Tibial artery (tissue), 4 donors: ENCODE measurements around the gene CCS.

Experiments
- DNase-seq, 2 donors: peaks; one replicate each; pipeline ENCODE4 v3.0.0-alpha.2; 2019
- H3K27ac ChIP-seq, 2 donors: fragments of 200-600 bp; sonication (generic) in 1 of 2; 1 replicate in 1 of 2; 2 replicates in 1 of 2; pipeline ENCODE4 v1.5.1; 2018 to 2019; ENCODE audit warnings: mild to moderate bottlenecking in 1 of 2
- H3K27me3 ChIP-seq, 2 donors: fragments of 200-600 bp; sonication (generic) in 1 of 2; one replicate each; pipeline versions ENCODE4 v1.5.1 to v1.6.0; 2016 to 2019
- H3K36me3 ChIP-seq, 3 donors: fragments of 200-600 bp; sonication (generic) in 2 of 3; one replicate each; pipeline ENCODE4 v1.5.1; 2016 to 2019; ENCODE audit warnings: mild to moderate bottlenecking in 2 of 3
- H3K4me1 ChIP-seq, 4 donors: fragments of 200-600 bp; sonication (generic) in 2 of 4; 1 replicate in 3 of 4; 2 replicates in 1 of 4; pipeline ENCODE4 v1.5.1; 2016 to 2019
- H3K4me3 ChIP-seq, 2 donors: fragments of 200-600 bp; sonication (generic) in 1 of 2; 1 replicate in 1 of 2; 2 replicates in 1 of 2; pipeline ENCODE4 v1.5.1; 2018 to 2019; ENCODE audit warnings: mild to moderate bottlenecking in 2 of 2
- H3K9me3 ChIP-seq, 3 donors: fragments of 200-600 bp; sonication (generic) in 1 of 3; one replicate each; pipeline ENCODE4 v1.5.1; 2016 to 2019
- intact Hi-C: fragments of 100-400 bp; cut with DNase I; formaldehyde crosslinking; loops from one replicate; pipeline ENCODE4 v1.15.0; 2023; ENCODE audit warnings: low total_unique reads
- TF ChIP-seq, protein P1 (sequence below), 2 experiments: fragments of 200-600 bp in 1 of 2; fragments of 450-650 bp in 1 of 2; IDR thresholded peaks; one replicate each; pipeline ENCODE4 v1.5.1; 2017 to 2019; ENCODE audit warnings: antibody characterized with exemption in 2 of 2, mild to moderate bottlenecking in 1 of 2, moderate library complexity in 1 of 2

CCS gene

DNA sequence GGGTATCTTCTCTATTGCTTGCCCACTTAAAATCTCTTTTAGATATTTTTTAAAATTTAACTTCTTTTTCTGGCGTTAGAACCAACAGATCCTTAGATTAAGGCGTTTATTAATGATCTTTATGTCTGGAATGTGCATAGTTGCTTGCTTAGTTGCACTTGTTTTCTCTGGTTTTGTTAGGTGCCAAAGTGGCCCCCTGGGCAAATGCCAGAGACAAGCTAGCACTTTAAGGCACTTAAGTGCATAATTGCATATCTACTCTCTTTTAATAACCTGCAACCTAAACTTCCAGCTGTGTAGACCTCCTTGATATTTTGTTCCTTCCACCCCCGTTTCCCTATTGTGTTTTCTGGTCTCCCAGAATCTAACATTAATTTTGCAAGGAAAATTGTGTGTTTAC is 48.8 kb downstream of the CCS start:
- DNase-seq: no peak
- H3K4me3 ChIP-seq: peak overlapping the region; percentile 16 to 80
- H3K9me3 ChIP-seq: no peaks in the 10 kb centered on the region
- H3K36me3 ChIP-seq: peaks cover 34 to 56% (median 52%) of the 10 kb centered on the region in 3 donors
- intact Hi-C loops: no loop called here
- TF ChIP-seq, protein P1, sequence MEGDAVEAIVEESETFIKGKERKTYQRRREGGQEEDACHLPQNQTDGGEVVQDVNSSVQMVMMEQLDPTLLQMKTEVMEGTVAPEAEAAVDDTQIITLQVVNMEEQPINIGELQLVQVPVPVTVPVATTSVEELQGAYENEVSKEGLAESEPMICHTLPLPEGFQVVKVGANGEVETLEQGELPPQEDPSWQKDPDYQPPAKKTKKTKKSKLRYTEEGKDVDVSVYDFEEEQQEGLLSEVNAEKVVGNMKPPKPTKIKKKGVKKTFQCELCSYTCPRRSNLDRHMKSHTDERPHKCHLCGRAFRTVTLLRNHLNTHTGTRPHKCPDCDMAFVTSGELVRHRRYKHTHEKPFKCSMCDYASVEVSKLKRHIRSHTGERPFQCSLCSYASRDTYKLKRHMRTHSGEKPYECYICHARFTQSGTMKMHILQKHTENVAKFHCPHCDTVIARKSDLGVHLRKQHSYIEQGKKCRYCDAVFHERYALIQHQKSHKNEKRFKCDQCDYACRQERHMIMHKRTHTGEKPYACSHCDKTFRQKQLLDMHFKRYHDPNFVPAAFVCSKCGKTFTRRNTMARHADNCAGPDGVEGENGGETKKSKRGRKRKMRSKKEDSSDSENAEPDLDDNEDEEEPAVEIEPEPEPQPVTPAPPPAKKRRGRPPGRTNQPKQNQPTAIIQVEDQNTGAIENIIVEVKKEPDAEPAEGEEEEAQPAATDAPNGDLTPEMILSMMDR (IDR thresholded peaks at IDR 0.05): no peak
- H3K27ac ChIP-seq: peak overlapping the region; percentile 6 to 93
- peaks cover 4 to 90% (median 70%) of the 10 kb centered on the region in 4 donors for H3K4me1 ChIP-seq
- no peaks in the 10 kb centered on the region for H3K27me3 ChIP-seq

DNA sequence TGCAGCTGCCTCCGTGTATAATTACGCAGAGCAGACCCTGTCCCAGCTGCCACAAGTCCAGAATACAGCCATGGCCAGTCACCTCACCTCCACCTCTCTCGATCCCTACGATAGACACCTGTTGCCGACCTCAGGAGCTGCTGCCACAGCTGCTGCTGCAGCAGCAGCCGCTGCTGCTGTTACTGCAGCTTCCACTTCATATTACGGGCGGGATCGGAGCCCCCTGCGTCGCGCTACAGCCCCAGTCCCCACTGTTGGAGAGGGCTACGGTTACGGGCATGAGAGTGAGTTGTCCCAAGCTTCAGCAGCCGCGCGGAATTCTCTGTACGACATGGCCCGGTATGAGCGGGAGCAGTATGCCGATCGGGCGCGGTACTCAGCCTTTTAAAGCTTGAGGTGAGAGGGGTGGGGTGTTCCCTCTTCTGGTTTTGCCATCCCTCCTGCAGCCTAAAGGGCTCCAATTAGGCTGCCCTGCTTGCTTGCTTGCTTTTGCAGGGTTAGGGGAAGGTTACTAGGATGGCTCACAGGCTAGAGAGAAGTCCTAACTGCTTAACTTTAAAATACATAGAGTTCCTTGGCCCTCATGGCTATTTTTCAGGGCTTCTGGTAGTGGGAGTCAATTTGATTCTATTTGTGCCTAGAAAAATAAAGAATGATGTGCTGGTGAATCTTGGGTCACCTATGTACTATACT is 50.9 kb downstream of the CCS start:
- H3K9me3 ChIP-seq: no peaks in the 10 kb centered on the region
- H3K27ac ChIP-seq: no peak overlapping the region
- TF ChIP-seq, protein P1 (IDR thresholded peaks at IDR 0.05): no peak
- no peak for DNase-seq
- H3K36me3 ChIP-seq: peaks cover 49 to 75% (median 71%) of the 10 kb centered on the region in 3 donors
- H3K27me3 ChIP-seq: no peaks in the 10 kb centered on the region
- peak overlapping the region in 1 of 2 donors; percentile 80 for H3K4me3 ChIP-seq
- peaks cover 0 to 86% (median 61%) of the 10 kb centered on the region in 4 donors for H3K4me1 ChIP-seq
- intact Hi-C loops: no loop called here

DNA sequence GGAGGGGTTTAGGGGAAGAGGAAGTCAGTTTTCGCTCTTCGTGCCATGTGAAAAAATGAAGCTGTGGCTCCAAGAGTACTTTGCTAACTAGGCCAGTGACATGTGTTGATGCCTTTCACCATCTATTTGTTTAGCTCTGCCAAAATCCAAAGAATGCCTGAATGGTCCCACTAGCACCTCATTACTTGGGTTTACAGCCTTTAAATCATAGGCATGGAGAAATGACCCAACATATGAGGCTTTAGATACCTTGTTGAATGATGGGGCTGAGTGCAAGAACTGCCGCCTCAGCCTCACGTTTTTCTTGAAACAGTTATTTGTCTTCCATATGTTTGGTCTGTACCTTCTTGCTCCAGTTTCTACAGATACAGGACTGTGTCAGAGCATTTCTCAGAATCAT is 53.8 kb downstream of the CCS start:
- H3K36me3 ChIP-seq: peaks cover 59 to 91% (median 74%) of the 10 kb centered on the region in 3 donors
- no peak overlapping the region for H3K4me3 ChIP-seq
- TF ChIP-seq, protein P1 (IDR thresholded peaks at IDR 0.05): no peak
- H3K4me1 ChIP-seq: peaks cover 0 to 58% (median 39%) of the 10 kb centered on the region in 4 donors
- no peaks in the 10 kb centered on the region for H3K9me3 ChIP-seq
- intact Hi-C loops: no loop called here
- no peak overlapping the region for H3K27ac ChIP-seq
- DNase-seq: no peak
- no peaks in the 10 kb centered on the region for H3K27me3 ChIP-seq

DNA sequence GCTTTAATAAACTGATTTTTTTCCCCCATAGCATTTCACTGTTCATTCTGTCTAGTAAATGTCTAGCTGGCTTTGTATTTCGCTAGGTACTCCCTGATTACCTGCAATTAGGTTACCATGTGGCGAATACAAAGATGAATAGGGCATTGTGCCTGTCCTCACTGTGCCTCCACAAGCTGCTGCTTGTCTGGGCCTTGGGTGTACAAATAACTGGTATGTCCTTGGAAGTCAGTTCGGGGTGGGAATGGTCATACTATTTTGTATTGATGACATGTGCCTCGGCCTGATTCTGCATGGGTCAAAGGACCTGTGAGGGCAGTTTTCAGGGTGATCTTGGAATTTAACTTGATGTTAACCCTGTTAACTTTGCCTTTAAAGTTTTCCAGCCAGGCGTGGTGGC is 56.9 kb downstream of the CCS start:
- peaks cover 0 to 27% (median 14%) of the 10 kb centered on the region in 4 donors for H3K4me1 ChIP-seq
- TF ChIP-seq, protein P1 (IDR thresholded peaks at IDR 0.05): no peak
- no peak overlapping the region for H3K27ac ChIP-seq
- intact Hi-C loops: no loop called here
- DNase-seq: no peak
- H3K9me3 ChIP-seq: no peaks in the 10 kb centered on the region
- no peaks in the 10 kb centered on the region for H3K27me3 ChIP-seq
- peaks cover 51 to 89% (median 70%) of the 10 kb centered on the region in 3 donors for H3K36me3 ChIP-seq
- no peak overlapping the region for H3K4me3 ChIP-seq

DNA sequence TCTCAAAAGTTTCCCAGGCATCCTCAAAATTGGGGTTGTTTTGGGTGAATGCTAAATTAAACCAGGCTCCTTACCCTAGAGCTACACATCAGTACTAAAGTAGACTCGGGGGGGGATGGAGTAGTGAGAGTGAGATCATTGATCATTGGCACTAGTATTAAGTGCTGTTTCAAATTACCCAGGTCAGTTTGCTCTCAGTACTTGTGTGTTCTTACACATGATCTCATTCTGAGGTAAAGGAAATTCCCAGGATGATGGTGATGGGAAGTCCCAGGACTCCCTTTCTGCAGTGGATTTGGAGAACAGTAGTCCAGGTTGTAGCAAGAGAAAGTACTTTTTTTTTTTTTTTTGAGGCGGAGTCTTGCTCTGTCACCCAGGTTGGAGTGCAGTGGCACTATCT is 58.0 kb downstream of the CCS start:
- H3K27me3 ChIP-seq: no peaks in the 10 kb centered on the region
- H3K27ac ChIP-seq: no peak overlapping the region
- H3K36me3 ChIP-seq: peaks cover 46 to 89% (median 67%) of the 10 kb centered on the region in 3 donors
- peaks cover 0 to 16% (median 6%) of the 10 kb centered on the region in 4 donors for H3K4me1 ChIP-seq
- no peak overlapping the region for H3K4me3 ChIP-seq
- TF ChIP-seq, protein P1 (IDR thresholded peaks at IDR 0.05): no peak
- intact Hi-C loops: no loop called here
- DNase-seq: no peak
- no peaks in the 10 kb centered on the region for H3K9me3 ChIP-seq
